IPS-NIHi7 (cell line): ENCODE results near the gene DCAF11.

Source experiments
- DNase-seq: peaks from one replicate; pipeline ENCODE4 v3.0.0; 2012; ENCODE audit warnings: mixed read lengths; ENCODE audit errors: extremely low spot score

DCAF11 gene

GRCh38 chr14:24121210-24121609 lies 6.6 kb downstream of the DCAF11 start:
- DNase-seq, result no peak

- DNase-seq, result no peak
These were observed 7.8 kb downstream of the DCAF11 start for GRCh38 chr14:24122416-24122815.

- no peak for DNase-seq
These were observed 8.3 kb downstream of the DCAF11 start for GRCh38 chr14:24122898-24123297.

GRCh38 chr14:24123424-24124417 lies 9.1 kb downstream of the DCAF11 start:
- DNase-seq, result no peak

- no peak for DNase-seq
These were observed 12.4 kb downstream of the DCAF11 start for GRCh38 chr14:24126939-24127338.

- DNase-seq, result no peak
These were observed 13.1 kb downstream of the DCAF11 start for GRCh38 chr14:24127673-24128072.

- DNase-seq, result no peak
These were observed 14.9 kb downstream of the DCAF11 start for GRCh38 chr14:24129410-24129998.

- DNase-seq, result no peak
These were observed 15.8 kb downstream of the DCAF11 start, which contains the start of gene FITM1 for GRCh38 chr14:24130380-24130716. FITM1 (plus strand) TSS chr14:24130659; CDS start chr14:24131564, 905 bp downstream.

- no peak for DNase-seq
These were observed 16.4 kb downstream of the DCAF11 start for GRCh38 chr14:24130717-24131548.

- DNase-seq, result no peak
These were observed 17.0 kb downstream of the DCAF11 start for GRCh38 chr14:24131549-24131966.

GRCh38 chr14:24132061-24132685 lies 17.6 kb downstream of the DCAF11 start:
- no peak for DNase-seq

- DNase-seq, result no peak
These were observed 18.4 kb downstream of the DCAF11 start for GRCh38 chr14:24132976-24133375.

- no peak for DNase-seq
These were observed 19.2 kb downstream of the DCAF11 start for GRCh38 chr14:24133735-24134134.

- DNase-seq, result no peak
These were observed 20.9 kb downstream of the DCAF11 start for GRCh38 chr14:24135584-24135833.

- DNase-seq, result peak; percentile 93
These were observed 21.5 kb downstream of the DCAF11 start, which contains the start of gene PSME1 for GRCh38 chr14:24135834-24136683. PSME1 (plus strand) TSS chr14:24136194; CDS start chr14:24136263, 69 bp downstream.

- DNase-seq, result no peak
These were observed 22.3 kb downstream of the DCAF11 start for GRCh38 chr14:24136684-24137528.

GRCh38 chr14:24137529-24138395 lies 23.2 kb downstream of the DCAF11 start:
- DNase-seq, result no peak

- DNase-seq, result no peak
These were observed 24.1 kb downstream of the DCAF11 start for GRCh38 chr14:24138396-24139271.
